22Rv1 (cell line): ENCODE results near the gene ZNF48.

Source experiments
- ZFX ChIP-seq: fragments of 450-650 bp; IDR thresholded peaks from 2 replicates; pipeline ENCODE4 v1.6.1; 2017; ENCODE audit warnings: antibody characterized with exemption, borderline replicate concordance
- TF ChIP-seq, protein P1 (sequence below): fragments of 450-650 bp; IDR thresholded peaks from 2 replicates; pipeline ENCODE4 v1.5.1; 2017; ENCODE audit warnings: mild to moderate bottlenecking

DNA sequence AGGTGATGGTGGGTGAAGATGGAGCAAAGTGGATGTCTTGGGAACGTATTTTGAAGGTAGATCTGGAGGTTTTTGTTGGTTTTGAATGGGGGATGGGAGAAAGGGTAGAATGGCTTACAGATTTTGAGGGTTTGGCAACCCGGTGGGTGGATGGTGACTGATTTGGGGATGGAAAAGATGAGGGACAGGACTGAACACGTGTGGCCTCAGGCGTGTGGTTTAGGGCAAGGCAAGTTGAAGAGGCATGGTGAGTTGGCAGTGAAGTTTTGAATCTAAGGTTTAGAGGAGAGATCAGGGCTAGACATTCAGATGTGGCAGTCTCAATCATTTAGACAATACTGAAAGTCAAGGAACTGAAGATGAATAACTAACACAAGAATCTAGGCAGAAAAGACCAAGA is 39.6 kb downstream of the ZNF48 start:
- TF ChIP-seq, protein P1, sequence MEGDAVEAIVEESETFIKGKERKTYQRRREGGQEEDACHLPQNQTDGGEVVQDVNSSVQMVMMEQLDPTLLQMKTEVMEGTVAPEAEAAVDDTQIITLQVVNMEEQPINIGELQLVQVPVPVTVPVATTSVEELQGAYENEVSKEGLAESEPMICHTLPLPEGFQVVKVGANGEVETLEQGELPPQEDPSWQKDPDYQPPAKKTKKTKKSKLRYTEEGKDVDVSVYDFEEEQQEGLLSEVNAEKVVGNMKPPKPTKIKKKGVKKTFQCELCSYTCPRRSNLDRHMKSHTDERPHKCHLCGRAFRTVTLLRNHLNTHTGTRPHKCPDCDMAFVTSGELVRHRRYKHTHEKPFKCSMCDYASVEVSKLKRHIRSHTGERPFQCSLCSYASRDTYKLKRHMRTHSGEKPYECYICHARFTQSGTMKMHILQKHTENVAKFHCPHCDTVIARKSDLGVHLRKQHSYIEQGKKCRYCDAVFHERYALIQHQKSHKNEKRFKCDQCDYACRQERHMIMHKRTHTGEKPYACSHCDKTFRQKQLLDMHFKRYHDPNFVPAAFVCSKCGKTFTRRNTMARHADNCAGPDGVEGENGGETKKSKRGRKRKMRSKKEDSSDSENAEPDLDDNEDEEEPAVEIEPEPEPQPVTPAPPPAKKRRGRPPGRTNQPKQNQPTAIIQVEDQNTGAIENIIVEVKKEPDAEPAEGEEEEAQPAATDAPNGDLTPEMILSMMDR = no peak
- TF ChIP-seq ZFX = no peak
